Osteoblast (primary cell): Measurements from ENCODE around the gene EPC2. TPM values are rescaled to one million over a fixed set of nuclear protein-coding genes. Genes with fewer than 3 reads are reported as not detected.

Experiments used
- DNase-seq: peaks from one replicate; pipeline ENCODE4 v3.0.0; 2011; ENCODE audit warnings: low spot score, mixed read lengths; ENCODE audit not compliant: insufficient read length; ENCODE audit errors: missing footprints
- H2AFZ ChIP-seq: 2 replicates; pipeline ENCODE4 v1.6.0; 2011; ENCODE audit warnings: mild to moderate bottlenecking, low read length
- H3K27ac ChIP-seq: 2 replicates; pipeline ENCODE4 v1.5.1; 2011; ENCODE audit warnings: mild to moderate bottlenecking, low read depth, low read length, moderate library complexity
- H3K27me3 ChIP-seq: 2 replicates; pipeline ENCODE4 v1.6.0; 2012; ENCODE audit warnings: mild to moderate bottlenecking, control low read depth, inconsistent platforms, low read length, moderate library complexity; ENCODE audit not compliant: insufficient read depth
- H3K36me3 ChIP-seq: 2 replicates; pipeline ENCODE4 v1.5.1; 2011; ENCODE audit warnings: mild to moderate bottlenecking, low read length, control low read depth, moderate library complexity; ENCODE audit not compliant: insufficient read depth
- H3K4me1 ChIP-seq: 2 replicates; pipeline ENCODE4 v1.5.1; 2011; ENCODE audit warnings: mild to moderate bottlenecking, low read length, control low read depth, moderate library complexity; ENCODE audit not compliant: insufficient read depth
- H3K4me2 ChIP-seq: 2 replicates; pipeline ENCODE4 v1.6.0; 2011; ENCODE audit warnings: mild to moderate bottlenecking, low read length; ENCODE audit not compliant: insufficient read depth
- H3K4me3 ChIP-seq: fragments of 200-600 bp; sonication (generic); 3 replicates; pipeline ENCODE4 v1.5.1; 2012; ENCODE audit warnings: mild to moderate bottlenecking, low read length, inconsistent platforms; ENCODE audit not compliant: insufficient read depth
- H3K79me2 ChIP-seq: 2 replicates; pipeline ENCODE4 v1.6.0; 2012; ENCODE audit warnings: mild to moderate bottlenecking, low read length, control low read depth, inconsistent platforms; ENCODE audit not compliant: insufficient read depth
- H3K9me3 ChIP-seq: 2 replicates; pipeline ENCODE4 v1.5.1; 2011; ENCODE audit warnings: low read depth, low read length, control low read depth
- H4K20me1 ChIP-seq: 2 replicates; pipeline ENCODE4 v1.6.0; 2012; ENCODE audit warnings: mild to moderate bottlenecking, low read length, control low read depth; ENCODE audit not compliant: insufficient read depth
- total RNA-seq: library from RNA; depleted of rRNA; stranded (reverse); fragments of >200 nt; gene quantifications from 2 replicates; pipeline ENCODE4 v1.2.3, GENCODE V29; 2012
- TF ChIP-seq, protein P1 (sequence below): IDR thresholded peaks from 2 replicates; pipeline ENCODE4 v1.5.1; 2011; ENCODE audit warnings: mild to moderate bottlenecking, low read depth, low read length, moderate library complexity; ENCODE audit errors: extremely low read depth

EPC2 gene
- total RNA-seq, 1 donor, result 29.3 TPM

DNA sequence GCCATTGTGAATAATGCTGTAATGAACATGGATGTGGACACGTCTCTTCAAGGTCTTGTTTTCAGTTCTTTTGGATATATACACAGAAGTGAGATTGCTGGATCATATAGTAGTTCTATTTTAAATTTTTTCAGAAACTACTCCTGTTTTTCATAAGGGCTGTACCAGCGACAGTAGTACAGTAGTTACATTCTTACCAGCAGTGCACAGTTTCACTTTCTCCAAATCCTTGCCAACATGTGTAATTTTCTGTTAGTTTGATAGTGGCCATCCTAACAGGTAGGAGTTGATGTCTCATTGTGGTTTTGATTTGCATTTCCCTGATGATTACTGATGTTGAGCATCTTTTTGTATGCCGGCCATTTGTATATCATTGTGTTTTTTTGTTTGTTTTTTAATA is 81.7 kb downstream of the EPC2 start:
- DNase-seq, result no peak
- no peak overlapping the region for H3K4me2 ChIP-seq
- TF ChIP-seq, protein P1, sequence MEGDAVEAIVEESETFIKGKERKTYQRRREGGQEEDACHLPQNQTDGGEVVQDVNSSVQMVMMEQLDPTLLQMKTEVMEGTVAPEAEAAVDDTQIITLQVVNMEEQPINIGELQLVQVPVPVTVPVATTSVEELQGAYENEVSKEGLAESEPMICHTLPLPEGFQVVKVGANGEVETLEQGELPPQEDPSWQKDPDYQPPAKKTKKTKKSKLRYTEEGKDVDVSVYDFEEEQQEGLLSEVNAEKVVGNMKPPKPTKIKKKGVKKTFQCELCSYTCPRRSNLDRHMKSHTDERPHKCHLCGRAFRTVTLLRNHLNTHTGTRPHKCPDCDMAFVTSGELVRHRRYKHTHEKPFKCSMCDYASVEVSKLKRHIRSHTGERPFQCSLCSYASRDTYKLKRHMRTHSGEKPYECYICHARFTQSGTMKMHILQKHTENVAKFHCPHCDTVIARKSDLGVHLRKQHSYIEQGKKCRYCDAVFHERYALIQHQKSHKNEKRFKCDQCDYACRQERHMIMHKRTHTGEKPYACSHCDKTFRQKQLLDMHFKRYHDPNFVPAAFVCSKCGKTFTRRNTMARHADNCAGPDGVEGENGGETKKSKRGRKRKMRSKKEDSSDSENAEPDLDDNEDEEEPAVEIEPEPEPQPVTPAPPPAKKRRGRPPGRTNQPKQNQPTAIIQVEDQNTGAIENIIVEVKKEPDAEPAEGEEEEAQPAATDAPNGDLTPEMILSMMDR, result no peak
- no peaks in the 10 kb centered on the region for H3K4me1 ChIP-seq
- peaks cover 65% of the 10 kb centered on the region for H4K20me1 ChIP-seq
- H3K36me3 ChIP-seq, result no peaks in the 10 kb centered on the region
- no peak overlapping the region for H3K4me3 ChIP-seq
- no peaks in the 10 kb centered on the region for H3K9me3 ChIP-seq
- no peak overlapping the region for H2AFZ ChIP-seq
- no peaks in the 10 kb centered on the region for H3K27me3 ChIP-seq
- peaks cover 67% of the 10 kb centered on the region for H3K79me2 ChIP-seq
- no peak overlapping the region for H3K27ac ChIP-seq

DNA sequence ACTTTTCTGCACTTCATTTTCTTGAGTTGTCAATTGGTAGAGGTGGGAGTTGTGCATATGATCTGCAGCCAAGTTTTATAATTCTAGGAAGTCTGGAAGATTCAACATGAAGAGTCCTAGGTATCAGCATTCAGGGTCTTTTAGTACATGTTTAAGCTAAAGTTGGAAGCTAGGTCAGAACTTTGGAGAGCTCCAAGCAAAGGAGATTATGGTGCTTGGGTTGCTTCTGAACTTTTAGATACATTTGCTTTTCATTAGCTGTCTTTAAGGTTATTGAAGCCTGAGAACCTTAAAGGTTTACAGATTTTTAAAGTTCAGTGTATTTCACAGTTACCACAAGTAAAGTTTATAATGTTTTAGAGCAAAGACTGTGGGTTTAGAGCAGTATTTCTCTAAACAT is 85.5 kb downstream of the EPC2 start:
- Histone ChIP-seq H3K4me3 (no peak overlapping the region), H2AFZ (no peak overlapping the region), H3K79me2 (peaks cover 58% of the 10 kb centered on the region), H3K36me3 (no peaks in the 10 kb centered on the region), H4K20me1 (peaks cover 64% of the 10 kb centered on the region), H3K4me1 (no peaks in the 10 kb centered on the region), H3K27me3 (no peaks in the 10 kb centered on the region), H3K27ac (no peak overlapping the region), H3K4me2 (no peak overlapping the region), H3K9me3 (no peaks in the 10 kb centered on the region)
- TF ChIP-seq, protein P1, result no peak
- DNase-seq, result no peak

DNA sequence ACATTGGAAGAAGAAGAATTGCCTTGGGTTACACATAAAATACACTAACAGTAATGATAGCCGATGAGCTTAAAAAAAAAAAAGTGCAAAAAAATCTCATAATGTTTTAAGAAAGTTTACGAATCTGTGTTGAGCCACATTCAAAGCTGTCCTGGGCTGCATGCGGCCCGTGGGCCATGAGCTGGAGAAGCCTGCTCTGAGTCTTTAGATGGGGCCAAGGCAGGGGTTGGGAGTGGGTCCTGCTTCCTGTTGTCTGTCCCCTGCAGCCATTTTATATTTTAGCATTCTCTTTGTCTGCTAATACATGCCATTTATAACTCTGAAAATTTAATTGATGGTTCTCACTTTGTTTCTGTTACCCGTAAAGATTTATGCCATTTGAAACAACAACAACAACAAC is 93.2 kb downstream of the EPC2 start:
- TF ChIP-seq, protein P1, result no peak
- Histone ChIP-seq H3K4me2 (no peak overlapping the region), H3K27me3 (no peaks in the 10 kb centered on the region), H3K27ac (no peak overlapping the region), H3K79me2 (peaks cover 22% of the 10 kb centered on the region), H3K36me3 (no peaks in the 10 kb centered on the region), H3K4me1 (no peaks in the 10 kb centered on the region), H3K4me3 (no peak overlapping the region), H3K9me3 (no peaks in the 10 kb centered on the region), H4K20me1 (peaks cover 19% of the 10 kb centered on the region), H2AFZ (no peak overlapping the region)
- no peak for DNase-seq

DNA sequence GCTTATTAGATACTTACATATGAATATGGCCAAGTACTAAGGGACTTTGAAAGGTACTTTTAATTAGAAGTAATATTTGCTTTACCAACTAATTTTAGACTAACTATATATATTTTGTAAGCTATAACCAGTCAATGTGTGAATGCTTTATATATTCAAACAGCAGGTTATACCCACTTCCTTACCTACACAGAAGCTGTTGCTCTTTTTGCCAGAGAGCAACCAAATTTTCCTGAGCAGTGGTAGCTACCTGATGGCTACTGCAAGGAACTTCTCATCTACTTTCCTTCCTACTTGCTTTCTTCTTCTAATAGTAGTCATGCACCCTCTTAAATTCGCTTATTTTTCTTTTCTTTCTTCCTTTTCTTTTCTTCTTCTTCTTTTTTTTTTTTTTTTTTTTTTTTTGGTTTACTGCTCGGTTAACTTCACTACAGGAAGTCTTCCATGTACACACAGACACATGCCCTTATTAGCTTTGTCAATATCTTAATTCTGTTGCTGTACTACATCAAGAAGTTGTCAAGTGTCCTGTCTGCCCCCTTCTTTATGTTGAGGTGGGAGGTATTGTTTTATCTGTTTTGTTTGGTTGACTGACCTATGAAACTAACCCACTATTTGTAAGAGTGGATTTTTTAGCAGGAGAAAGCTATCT is 95.0 kb downstream of the EPC2 start:
- H3K4me2 ChIP-seq, result no peak overlapping the region
- H2AFZ ChIP-seq, result no peak overlapping the region
- TF ChIP-seq, protein P1, result no peak
- H3K79me2 ChIP-seq, result peaks cover 17% of the 10 kb centered on the region
- no peak overlapping the region for H3K27ac ChIP-seq
- no peaks in the 10 kb centered on the region for H3K9me3 ChIP-seq
- no peak overlapping the region for H3K4me3 ChIP-seq
- no peaks in the 10 kb centered on the region for H3K36me3 ChIP-seq
- peaks cover 13% of the 10 kb centered on the region for H4K20me1 ChIP-seq
- no peak for DNase-seq
- H3K4me1 ChIP-seq, result no peaks in the 10 kb centered on the region
- H3K27me3 ChIP-seq, result no peaks in the 10 kb centered on the region
